IgD-negative memory B cell (primary cell): ENCODE data around the gene VDAC1. TPM values are rescaled to one million over a fixed set of nuclear protein-coding genes. Genes with fewer than 3 reads are reported as not detected.
"Not testable (repeated sequence)": the region's sequence is repeated elsewhere in the genome, so short reads cannot be mapped to it uniquely, and the experiment has no call there.

Source experiments
- H3K27ac Mint-ChIP-seq, 3 donors: one replicate each; pipeline ENCODE4 v1.8.0; 2020 to 2022; ENCODE audit warnings: mild to moderate bottlenecking in 3 of 3, mixed read lengths in 3 of 3, moderate library complexity in 1 of 3
- H3K27me3 Mint-ChIP-seq: one replicate; pipeline ENCODE4 v1.8.0; 2021; ENCODE audit warnings: mixed read lengths
- H3K36me3 Mint-ChIP-seq: one replicate; pipeline ENCODE4 v1.8.0; 2020; ENCODE audit warnings: mild to moderate bottlenecking, mixed read lengths
- H3K4me1 Mint-ChIP-seq, 3 donors: one replicate each; pipeline ENCODE4 v1.8.0; 2020 to 2022; ENCODE audit warnings: mixed read lengths in 3 of 3, mild to moderate bottlenecking in 1 of 3
- H3K4me3 Mint-ChIP-seq, 4 donors: one replicate each; pipeline ENCODE4 v1.8.0; 2020 to 2022; ENCODE audit warnings: mild to moderate bottlenecking in 4 of 4, mixed read lengths in 4 of 4, moderate library complexity in 3 of 4
- H3K9me3 Mint-ChIP-seq, 3 donors: one replicate each; pipeline ENCODE4 v1.8.0; 2020 to 2021; ENCODE audit warnings: mixed read lengths in 3 of 3, mild to moderate bottlenecking in 1 of 3
- polyA plus RNA-seq: library from polyadenylated mRNA; unstranded; fragments of 300-500 nt; fragmentation: Illumina TruSeq; gene quantifications from one replicate; pipeline ENCODE4 v1.2.3, GENCODE V29; 2021

The VDAC1 gene
- polyA plus RNA-seq, 1 donor from 2014 or later: 90.0 TPM

- not testable (repeated sequence) for H3K27ac Mint-ChIP-seq, H3K27me3 Mint-ChIP-seq, H3K36me3 Mint-ChIP-seq, H3K9me3 Mint-ChIP-seq
- Mint-ChIP-seq H3K4me3 (peak overlapping the region in 1 of 4 donors; percentile 67), H3K4me1 (peaks cover 8 to 14% (median 13%) of the 10 kb centered on the region in 3 donors)
Measured at GRCh38 chr5:134030303-134030964, 25.7 kb upstream of the VDAC1 start.

GRCh38 chr5:134029156-134029555 lies 24.4 kb upstream of the VDAC1 start:
- H3K36me3 Mint-ChIP-seq: peaks cover 1% of the 10 kb centered on the region
- no peaks in the 10 kb centered on the region for H3K9me3 Mint-ChIP-seq
- H3K4me1 Mint-ChIP-seq: peaks cover 8 to 14% (median 13%) of the 10 kb centered on the region in 3 donors
- no peak overlapping the region for H3K27ac Mint-ChIP-seq
- no peak overlapping the region for H3K4me3 Mint-ChIP-seq
- no peaks in the 10 kb centered on the region for H3K27me3 Mint-ChIP-seq

- Mint-ChIP-seq H3K27me3 (no peaks in the 10 kb centered on the region), H3K27ac (peak overlapping the region in 1 of 3 donors; percentile 25), H3K4me1 (peaks cover 8 to 14% (median 13%) of the 10 kb centered on the region in 3 donors), H3K36me3 (peaks cover 3% of the 10 kb centered on the region), H3K4me3 (no peak overlapping the region), H3K9me3 (no peaks in the 10 kb centered on the region)
Measured at GRCh38 chr5:134028496-134028895, 23.7 kb upstream of the VDAC1 start.

- no peak overlapping the region for H3K27ac Mint-ChIP-seq
- peaks cover 3% of the 10 kb centered on the region for H3K36me3 Mint-ChIP-seq
- peaks cover 4 to 10% (median 10%) of the 10 kb centered on the region in 3 donors for H3K4me1 Mint-ChIP-seq
- no peak overlapping the region for H3K4me3 Mint-ChIP-seq
- no peaks in the 10 kb centered on the region for H3K9me3 Mint-ChIP-seq
- no peaks in the 10 kb centered on the region for H3K27me3 Mint-ChIP-seq
Measured at GRCh38 chr5:134027288-134027615, 22.5 kb upstream of the VDAC1 start.

GRCh38 chr5:134026521-134027287 lies 21.9 kb upstream of the VDAC1 start:
- H3K9me3 Mint-ChIP-seq: no peaks in the 10 kb centered on the region
- H3K27me3 Mint-ChIP-seq: no peaks in the 10 kb centered on the region
- H3K36me3 Mint-ChIP-seq: peaks cover 3% of the 10 kb centered on the region
- H3K4me1 Mint-ChIP-seq: peaks cover 3 to 7% (median 6%) of the 10 kb centered on the region in 3 donors
- no peak overlapping the region for H3K4me3 Mint-ChIP-seq
- no peak overlapping the region for H3K27ac Mint-ChIP-seq

GRCh38 chr5:134025786-134026185 lies 21.0 kb upstream of the VDAC1 start:
- no peaks in the 10 kb centered on the region for H3K27me3 Mint-ChIP-seq
- H3K36me3 Mint-ChIP-seq: peaks cover 3% of the 10 kb centered on the region
- peaks cover 1 to 7% (median 3%) of the 10 kb centered on the region in 3 donors for H3K4me1 Mint-ChIP-seq
- no peaks in the 10 kb centered on the region for H3K9me3 Mint-ChIP-seq
- no peak overlapping the region for H3K4me3 Mint-ChIP-seq
- no peak overlapping the region for H3K27ac Mint-ChIP-seq

- Mint-ChIP-seq H3K4me3 (no peak overlapping the region), H3K27me3 (no peaks in the 10 kb centered on the region), H3K4me1 (peaks cover 0 to 6% (median 3%) of the 10 kb centered on the region in 3 donors), H3K9me3 (no peaks in the 10 kb centered on the region), H3K27ac (no peak overlapping the region), H3K36me3 (peaks cover 3% of the 10 kb centered on the region)
Measured at GRCh38 chr5:134024811-134025210, 20.0 kb upstream of the VDAC1 start.

GRCh38 chr5:134022333-134022732 lies 17.6 kb upstream of the VDAC1 start:
- Mint-ChIP-seq H3K4me3 (no peak overlapping the region), H3K4me1 (peaks cover 0 to 2% (median 0%) of the 10 kb centered on the region in 3 donors), H3K27me3 (no peaks in the 10 kb centered on the region), H3K36me3 (peaks cover 3% of the 10 kb centered on the region), H3K9me3 (no peaks in the 10 kb centered on the region), H3K27ac (no peak overlapping the region)

GRCh38 chr5:134020188-134020587 lies 15.4 kb upstream of the VDAC1 start:
- H3K27me3 Mint-ChIP-seq: no peaks in the 10 kb centered on the region
- H3K4me3 Mint-ChIP-seq: no peak overlapping the region
- H3K4me1 Mint-ChIP-seq: no peaks in the 10 kb centered on the region
- peaks cover 1% of the 10 kb centered on the region for H3K36me3 Mint-ChIP-seq
- no peak overlapping the region for H3K27ac Mint-ChIP-seq
- no peaks in the 10 kb centered on the region for H3K9me3 Mint-ChIP-seq

GRCh38 chr5:134019636-134020035 lies 14.9 kb upstream of the VDAC1 start:
- Mint-ChIP-seq H3K36me3 (peaks cover 1% of the 10 kb centered on the region), H3K4me1 (no peaks in the 10 kb centered on the region), H3K9me3 (no peaks in the 10 kb centered on the region), H3K27me3 (no peaks in the 10 kb centered on the region), H3K27ac (no peak overlapping the region), H3K4me3 (no peak overlapping the region)

- H3K9me3 Mint-ChIP-seq: no peaks in the 10 kb centered on the region
Measured at GRCh38 chr5:134018986-134019316, 14.2 kb upstream of the VDAC1 start.

GRCh38 chr5:134018154-134018985 lies 13.6 kb upstream of the VDAC1 start:
- H3K4me3 Mint-ChIP-seq: no peak overlapping the region
- H3K27ac Mint-ChIP-seq: no peak overlapping the region
- no peaks in the 10 kb centered on the region for H3K36me3 Mint-ChIP-seq
- H3K9me3 Mint-ChIP-seq: no peaks in the 10 kb centered on the region
- H3K4me1 Mint-ChIP-seq: no peaks in the 10 kb centered on the region
- H3K27me3 Mint-ChIP-seq: peaks cover 7% of the 10 kb centered on the region

More at GRCh38 chr5:134018986-134019316, 14.2 kb upstream of the VDAC1 start:
- peaks cover 1% of the 10 kb centered on the region for H3K36me3 Mint-ChIP-seq
- no peak overlapping the region for H3K27ac Mint-ChIP-seq
- H3K4me1 Mint-ChIP-seq: no peaks in the 10 kb centered on the region
- H3K4me3 Mint-ChIP-seq: no peak overlapping the region
- peaks cover 2% of the 10 kb centered on the region for H3K27me3 Mint-ChIP-seq

- Mint-ChIP-seq H3K4me1 (peaks cover 6 to 15% (median 7%) of the 10 kb centered on the region in 3 donors), H3K4me3 (peak overlapping the region in 1 of 4 donors; percentile 58), H3K27ac (no peak overlapping the region), H3K9me3 (no peaks in the 10 kb centered on the region), H3K36me3 (no peaks in the 10 kb centered on the region), H3K27me3 (peaks cover 2% of the 10 kb centered on the region)
Measured at GRCh38 chr5:134008266-134008749, 3.5 kb upstream of the VDAC1 start.

- Mint-ChIP-seq H3K27ac (peak overlapping the region in 1 of 3 donors; percentile 45), H3K9me3 (no peaks in the 10 kb centered on the region), H3K4me3 (peak overlapping the region in 1 of 4 donors; percentile 58), H3K36me3 (no peaks in the 10 kb centered on the region), H3K4me1 (peaks cover 11 to 20% (median 12%) of the 10 kb centered on the region in 3 donors), H3K27me3 (peaks cover 2% of the 10 kb centered on the region)
Measured at GRCh38 chr5:134007581-134008265, 2.9 kb upstream of the VDAC1 start.
